GM21447 (cell line): ENCODE data around the gene ZFAND3.

Experiments
- ATAC-seq: cut with Tn5 transposase; IDR thresholded peaks from one replicate; pipeline ENCODE4 v1.9.1; 2021; ENCODE audit not compliant: unreplicated experiment

Gene ZFAND3

GRCh38 chr6:37826188-37826587 is 6.7 kb downstream of the ZFAND3 start:
- ATAC-seq: no peak

- ATAC-seq: no peak
Observed at GRCh38 chr6:37826993-37827392, 7.5 kb downstream of the ZFAND3 start.

- ATAC-seq: no peak
Observed at GRCh38 chr6:37827603-37828265, 8.2 kb downstream of the ZFAND3 start.

- no peak for ATAC-seq
Observed at GRCh38 chr6:37830225-37830624, 10.7 kb downstream of the ZFAND3 start.

GRCh38 chr6:37831457-37831856 is 11.9 kb downstream of the ZFAND3 start:
- no peak for ATAC-seq

GRCh38 chr6:37835923-37836322 is 16.4 kb downstream of the ZFAND3 start:
- ATAC-seq: no peak

- ATAC-seq: no peak
Observed at GRCh38 chr6:37838219-37838921, 18.8 kb downstream of the ZFAND3 start.

- no peak for ATAC-seq
Observed at GRCh38 chr6:37840143-37840939, 20.8 kb downstream of the ZFAND3 start.

- ATAC-seq: no peak
Observed at GRCh38 chr6:37840940-37841300, 21.4 kb downstream of the ZFAND3 start.

- ATAC-seq: no peak
Observed at GRCh38 chr6:37845026-37845911, 25.7 kb downstream of the ZFAND3 start.

GRCh38 chr6:37845930-37846329 is 26.4 kb downstream of the ZFAND3 start:
- ATAC-seq: no peak

GRCh38 chr6:37847704-37848103 is 28.2 kb downstream of the ZFAND3 start:
- no peak for ATAC-seq

GRCh38 chr6:37848371-37848770 is 28.8 kb downstream of the ZFAND3 start:
- no peak for ATAC-seq

GRCh38 chr6:37850260-37850659 is 30.7 kb downstream of the ZFAND3 start:
- ATAC-seq: no peak

GRCh38 chr6:37850728-37851285 is 31.3 kb downstream of the ZFAND3 start:
- no peak for ATAC-seq

GRCh38 chr6:37851997-37852524 is 32.5 kb downstream of the ZFAND3 start:
- no peak for ATAC-seq

- ATAC-seq: no peak
Observed at GRCh38 chr6:37856285-37856684, 36.8 kb downstream of the ZFAND3 start.

GRCh38 chr6:37858363-37858762 is 38.8 kb downstream of the ZFAND3 start:
- ATAC-seq: no peak

- no peak for ATAC-seq
Observed at GRCh38 chr6:37860226-37860839, 40.8 kb downstream of the ZFAND3 start.

- ATAC-seq: no peak
Observed at GRCh38 chr6:37861452-37861851, 41.9 kb downstream of the ZFAND3 start.
